ENCODE measurements around the gene CRYAA.

The CRYAA gene

DNA sequence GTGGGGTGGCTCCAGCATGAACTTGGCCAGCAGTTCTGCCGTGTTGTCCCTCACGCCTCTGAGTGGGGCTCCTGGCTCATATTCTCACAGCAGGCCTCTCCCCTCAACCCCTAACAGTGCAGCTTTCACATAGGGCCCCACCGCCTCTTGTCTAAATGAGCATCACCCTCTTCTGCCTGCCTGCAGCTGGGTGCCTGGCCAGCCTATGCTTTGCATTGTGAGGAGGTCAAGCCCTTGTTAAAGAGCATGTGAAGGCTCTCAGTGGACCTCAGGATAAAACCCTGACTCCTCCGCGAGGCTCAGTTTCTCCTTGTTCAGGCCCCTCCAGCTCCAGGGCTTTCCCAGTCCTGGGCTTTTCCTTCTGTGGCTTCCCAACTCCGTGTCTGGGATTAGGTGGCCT is 34.8 kb downstream of the CRYAA start:
- no peak for DNase-seq

DNA sequence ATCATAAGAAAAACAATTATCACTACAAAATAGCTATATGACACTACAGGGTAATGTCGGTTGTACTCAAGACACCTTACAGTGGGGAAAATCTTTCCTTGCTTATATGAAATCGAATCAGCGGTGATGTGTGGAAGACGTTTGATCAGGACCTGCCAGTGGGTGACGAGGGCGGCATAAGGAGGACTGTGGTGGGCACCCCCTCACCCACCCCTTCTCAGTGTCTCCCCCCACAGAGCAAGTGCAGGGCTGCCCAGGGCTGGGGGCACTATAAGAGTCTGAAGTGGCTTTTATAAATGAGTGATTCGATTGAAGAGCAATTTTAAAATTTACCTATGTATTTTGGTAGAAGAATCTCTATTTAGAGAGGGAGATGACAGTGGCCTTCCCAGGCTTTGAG is 35.8 kb downstream of the CRYAA start:
- DNase-seq = no peak

- no peak for DNase-seq
These were observed 37.6 kb downstream of the CRYAA start for GRCh38 chr21:43206231-43207042.

DNA sequence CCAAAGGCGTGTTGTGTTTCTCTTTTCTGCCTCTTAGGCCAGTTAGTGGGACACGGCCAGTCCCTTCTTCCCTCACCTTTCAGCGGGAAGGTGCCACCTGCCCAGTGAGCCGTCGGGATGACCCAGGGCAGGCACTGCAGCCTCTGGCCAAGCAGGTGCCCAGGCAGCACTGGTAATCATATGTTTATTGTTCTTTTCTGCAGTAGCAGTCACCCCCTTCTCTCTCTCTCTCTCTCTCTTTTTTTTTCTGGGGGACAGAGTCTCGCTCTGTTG is 38.2 kb downstream of the CRYAA start:
- no peak for DNase-seq

GRCh38 chr21:43207868-43208267 is 39.1 kb downstream of the CRYAA start:
- no peak for DNase-seq

DNA sequence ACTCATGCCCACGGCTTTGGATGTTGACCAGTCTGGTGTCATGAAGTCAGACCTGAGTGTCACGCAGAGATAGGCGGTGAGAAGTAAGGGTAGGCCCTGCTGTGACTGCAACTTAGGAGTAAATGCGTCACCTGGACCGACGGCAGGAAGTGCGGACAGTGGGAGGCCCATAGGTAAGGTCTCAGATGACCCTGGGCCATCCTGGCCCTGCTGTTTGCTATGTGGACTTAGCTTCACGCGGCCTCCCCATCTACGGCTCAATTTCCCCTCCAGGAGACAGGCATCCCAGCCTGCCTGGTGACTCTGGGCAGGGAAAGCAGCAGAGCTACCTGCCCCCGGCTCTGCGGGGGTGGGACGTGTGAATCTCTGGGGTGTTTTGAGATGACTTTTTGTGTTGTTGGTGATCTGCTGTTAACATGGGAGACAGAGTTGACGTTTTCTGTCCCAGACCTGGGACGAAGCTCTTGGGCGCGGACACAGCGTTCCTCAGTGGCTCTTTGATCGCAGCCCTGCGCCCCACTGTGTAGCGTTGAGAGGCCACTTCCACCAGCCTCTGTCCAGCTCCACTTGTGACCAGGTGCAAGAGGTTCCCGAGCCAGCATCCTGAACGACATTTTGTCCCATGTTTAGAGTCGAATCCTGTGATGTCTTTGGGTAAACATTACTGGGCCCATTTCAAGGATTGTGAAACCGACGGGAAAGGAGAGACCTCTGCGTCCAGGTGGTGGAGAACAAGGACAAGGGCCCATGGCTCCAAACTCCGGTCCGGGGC is 39.9 kb downstream of the CRYAA start:
- DNase-seq = no peak

- DNase-seq = no peak
These were observed 41.0 kb downstream of the CRYAA start for GRCh38 chr21:43209575-43210453.

DNA sequence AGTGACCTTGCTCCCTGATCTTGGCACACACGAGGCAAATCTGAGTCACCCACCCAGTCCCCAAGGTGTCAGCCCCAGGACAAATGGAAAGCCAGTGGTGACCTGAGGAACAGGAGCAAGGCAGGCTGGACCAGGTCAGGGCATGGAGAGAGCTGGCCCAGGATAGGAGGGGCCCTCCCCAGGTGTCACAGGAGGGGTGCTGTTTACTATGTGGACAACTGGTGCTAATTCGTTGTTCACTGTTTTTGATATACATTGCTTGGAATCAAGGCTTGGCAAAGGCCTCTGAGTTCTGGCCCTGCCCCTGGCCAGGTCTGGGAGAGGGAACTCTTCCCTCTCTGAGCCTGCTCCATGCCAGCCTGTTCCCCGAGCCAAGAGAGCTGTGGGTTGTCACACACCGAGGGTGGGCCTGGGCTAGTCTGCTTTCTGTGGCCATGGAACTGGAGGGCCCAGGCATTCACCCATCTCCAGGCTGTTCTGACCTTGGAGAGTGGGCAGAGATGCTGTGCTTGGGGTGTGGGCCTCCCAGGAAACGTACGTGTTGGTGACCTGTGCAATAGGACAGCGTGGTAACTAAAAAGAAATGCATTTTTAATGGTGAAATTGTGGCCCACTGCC is 41.8 kb downstream of the CRYAA start:
- DNase-seq = no peak

DNA sequence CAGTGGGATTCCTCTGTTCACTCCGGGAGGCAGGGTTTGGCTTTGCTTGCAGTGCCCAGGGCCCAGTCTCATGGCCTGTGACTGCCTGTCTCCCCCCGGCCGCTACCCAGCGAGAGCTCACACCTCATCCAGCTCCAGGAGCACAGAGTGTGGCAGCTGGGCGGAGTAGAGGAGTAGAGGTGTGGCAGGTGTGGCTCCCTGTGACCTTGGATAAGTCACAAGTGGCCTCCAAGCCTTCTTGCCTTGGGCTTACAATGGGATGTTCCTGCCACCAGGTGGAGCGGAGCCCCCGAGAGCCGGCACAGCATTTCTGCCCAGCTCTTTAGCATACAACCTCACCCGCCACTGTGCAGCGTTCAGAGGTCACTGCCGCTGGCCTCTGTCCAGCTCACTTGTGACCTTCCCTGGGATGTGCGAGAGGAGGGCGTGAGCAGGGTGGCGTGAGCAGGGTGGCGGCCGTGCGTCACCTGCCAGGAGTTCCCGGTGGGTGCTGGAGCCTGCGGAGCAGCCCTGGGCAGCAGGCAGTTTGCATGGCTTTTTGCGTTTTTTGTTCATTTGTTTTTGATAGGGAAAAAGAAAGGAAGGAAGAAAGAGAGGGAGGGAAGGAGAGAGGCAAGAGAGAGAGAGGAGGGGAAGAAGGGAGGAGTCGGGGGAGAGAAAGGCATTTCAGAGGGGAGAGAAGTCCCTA is 42.4 kb downstream of the CRYAA start:
- DNase-seq = no peak

DNA sequence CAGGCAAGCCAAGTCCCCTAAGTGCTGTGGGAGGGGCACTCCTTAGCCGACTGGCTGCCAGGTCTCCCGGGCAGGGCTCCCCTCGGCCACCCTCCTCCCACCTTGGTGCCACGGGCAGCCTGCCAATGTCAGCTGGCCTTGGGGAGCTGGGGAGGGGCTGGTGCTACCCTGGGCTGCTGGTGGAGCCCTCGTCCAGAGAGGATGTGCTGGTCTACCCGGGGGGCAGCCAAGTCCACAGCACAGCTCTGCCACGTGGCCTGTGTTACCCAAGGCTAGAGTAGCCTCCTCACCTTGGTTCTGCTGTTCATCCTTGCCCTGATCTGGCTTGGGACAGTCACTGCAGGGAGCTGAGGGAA is 42.9 kb downstream of the CRYAA start:
- no peak for DNase-seq
